HepG2 (cell line): ENCODE results near the gene SHF. TPM values are rescaled to one million over a fixed set of nuclear protein-coding genes. Genes with fewer than 3 reads are reported as not detected.

Source experiments
- AGO2 ChIP-seq: fragments of 200-400 bp; formaldehyde crosslinking; optimal IDR thresholded peaks from 2 replicates; pipeline ENCODE3; 2017; ENCODE audit warnings: mild to moderate bottlenecking, low read depth, low read length, moderate library complexity
- EP300 ChIP-seq, 3 experiments: sonication (generic) in 1 of 3; formaldehyde crosslinking in 1 of 3; IDR thresholded peaks; 2 replicates each; pipeline versions ENCODE4 v1.5.1 to v1.6.1; 2011 to 2020; ENCODE audit warnings: low read depth in 2 of 3, low read length in 2 of 3, borderline replicate concordance in 1 of 3, improper control_type of control experiment in 1 of 3, mild to moderate bottlenecking in 1 of 3, missing genetic modification reagents in 1 of 3, moderate library complexity in 1 of 3
- NFYC ChIP-seq: IDR thresholded peaks from 2 replicates; pipeline ENCODE4 v1.6.1; 2016; ENCODE audit warnings: missing genetic modification reagents, missing compliant biosample characterization
- NR2F2 ChIP-seq: IDR thresholded peaks from 2 replicates; pipeline ENCODE4 v1.6.1; 2012; ENCODE audit warnings: low read depth, inconsistent platforms, borderline replicate concordance
- SALL1 ChIP-seq: sonication (generic); formaldehyde crosslinking; IDR thresholded peaks from 2 replicates; pipeline ENCODE4 v1.8.0; 2022; ENCODE audit warnings: mild to moderate bottlenecking, missing genetic modification reagents
- SATB2 ChIP-seq: sonication (generic); formaldehyde crosslinking; IDR thresholded peaks from 2 replicates; pipeline ENCODE4 v1.5.0; 2020; ENCODE audit warnings: missing genetic modification reagents
- SMC3 ChIP-seq: IDR thresholded peaks from 2 replicates; pipeline ENCODE4 v1.6.1; 2011; ENCODE audit warnings: low read length, improper control_type of control experiment
- STAG1 ChIP-seq: sonication (generic); formaldehyde crosslinking; IDR thresholded peaks from 2 replicates; pipeline ENCODE4 v1.4.0; 2020; ENCODE audit warnings: missing genetic modification reagents
- TEAD3 ChIP-seq: optimal IDR thresholded peaks from 2 replicates; pipeline ENCODE3; 2016; ENCODE audit warnings: borderline replicate concordance
- XRCC5 ChIP-seq: fragments of 200-400 bp; formaldehyde crosslinking; optimal IDR thresholded peaks from 2 replicates; pipeline ENCODE3; 2017; ENCODE audit warnings: mild to moderate bottlenecking, low read length
- ZBTB8A ChIP-seq: sonication (generic); formaldehyde crosslinking; IDR thresholded peaks from 2 replicates; pipeline ENCODE4 v1.4.0; 2020; ENCODE audit warnings: mild to moderate bottlenecking, low read depth, missing genetic modification reagents, borderline replicate concordance
- ZFP37 ChIP-seq: sonication (generic); formaldehyde crosslinking; IDR thresholded peaks from 2 replicates; pipeline ENCODE4 v1.4.0; 2020; ENCODE audit warnings: missing genetic modification reagents, borderline replicate concordance
- ZNF207 ChIP-seq: fragments of 450-650 bp; IDR thresholded peaks from 2 replicates; pipeline ENCODE4 v1.6.1; 2016; ENCODE audit warnings: antibody characterized with exemption, borderline replicate concordance
- ZNF317 ChIP-seq: sonication (generic); formaldehyde crosslinking; IDR thresholded peaks from 2 replicates; pipeline ENCODE4 v1.5.0; 2020; ENCODE audit warnings: mild to moderate bottlenecking, missing genetic modification reagents
- ZNF558 ChIP-seq: sonication (generic); formaldehyde crosslinking; IDR thresholded peaks from 2 replicates; pipeline ENCODE4 v1.9.0; 2022; ENCODE audit warnings: mild to moderate bottlenecking, missing genetic modification reagents, borderline replicate concordance
- ZNF883 ChIP-seq: sonication (generic); formaldehyde crosslinking; IDR thresholded peaks from 2 replicates; pipeline ENCODE4 v1.5.1; 2020; ENCODE audit warnings: mild to moderate bottlenecking, missing genetic modification reagents; ENCODE audit errors: not compliant biosample characterization
- polyA plus RNA-seq, 8 experiments: library from polyadenylated mRNA; depleted of rRNA in 3 of 8; stranded (reverse) in 7 of 8; unstranded in 1 of 8; fragments of >200 nt; fragmentation: Illumina TruSeq in 4 of 8; extraction: Trizol in 4 of 8; gene quantifications; 2 replicates each; pipeline versions ENCODE4 v1.2.1 to v1.2.3, GENCODE V29; 2011 to 2016; ENCODE audit warnings: low read depth in 4 of 8, missing spikeins in 1 of 8, mixed read lengths in 1 of 8; ENCODE audit not compliant: insufficient read depth in 1 of 8
- total RNA-seq, 5 experiments: library from RNA; depleted of rRNA; stranded (reverse); fragments of >200 nt; fragmentation: Illumina TruSeq; extraction: Trizol; gene quantifications; 2 replicates each; pipeline ENCODE4 v1.2.3, GENCODE V29; 2016; ENCODE audit warnings: low read depth in 1 of 5
- TF ChIP-seq, protein P1 (sequence below): IDR thresholded peaks from 2 replicates; pipeline ENCODE4 v1.6.1; 2016; ENCODE audit warnings: low read depth, borderline replicate concordance
- TF ChIP-seq, protein P2 (sequence below): sonication (generic); formaldehyde crosslinking; IDR thresholded peaks from 2 replicates; pipeline ENCODE4 v1.5.1; 2020; ENCODE audit warnings: missing genetic modification reagents, mild to moderate bottlenecking, borderline replicate concordance
- TF ChIP-seq, protein P3 (sequence below): IDR thresholded peaks from 2 replicates; pipeline ENCODE4 v1.6.1; 2016; ENCODE audit warnings: control low read depth
- TF ChIP-seq, protein P4 (sequence below): sonication (generic); formaldehyde crosslinking; IDR thresholded peaks from 2 replicates; pipeline ENCODE4 v1.5.1; 2020; ENCODE audit warnings: missing genetic modification reagents, mild to moderate bottlenecking, borderline replicate concordance
- TF ChIP-seq, protein P5 (sequence below): sonication (generic); formaldehyde crosslinking; IDR thresholded peaks from 2 replicates; pipeline ENCODE4 v1.4.0; 2020; ENCODE audit warnings: missing genetic modification reagents, borderline replicate concordance

SHF gene
- total and polyA plus RNA-seq, 2 of the 13 experiments (the other 11 are each of a cell fraction or from before 2014, with no cell fraction given), result 20.9 to 25.5 TPM

DNA sequence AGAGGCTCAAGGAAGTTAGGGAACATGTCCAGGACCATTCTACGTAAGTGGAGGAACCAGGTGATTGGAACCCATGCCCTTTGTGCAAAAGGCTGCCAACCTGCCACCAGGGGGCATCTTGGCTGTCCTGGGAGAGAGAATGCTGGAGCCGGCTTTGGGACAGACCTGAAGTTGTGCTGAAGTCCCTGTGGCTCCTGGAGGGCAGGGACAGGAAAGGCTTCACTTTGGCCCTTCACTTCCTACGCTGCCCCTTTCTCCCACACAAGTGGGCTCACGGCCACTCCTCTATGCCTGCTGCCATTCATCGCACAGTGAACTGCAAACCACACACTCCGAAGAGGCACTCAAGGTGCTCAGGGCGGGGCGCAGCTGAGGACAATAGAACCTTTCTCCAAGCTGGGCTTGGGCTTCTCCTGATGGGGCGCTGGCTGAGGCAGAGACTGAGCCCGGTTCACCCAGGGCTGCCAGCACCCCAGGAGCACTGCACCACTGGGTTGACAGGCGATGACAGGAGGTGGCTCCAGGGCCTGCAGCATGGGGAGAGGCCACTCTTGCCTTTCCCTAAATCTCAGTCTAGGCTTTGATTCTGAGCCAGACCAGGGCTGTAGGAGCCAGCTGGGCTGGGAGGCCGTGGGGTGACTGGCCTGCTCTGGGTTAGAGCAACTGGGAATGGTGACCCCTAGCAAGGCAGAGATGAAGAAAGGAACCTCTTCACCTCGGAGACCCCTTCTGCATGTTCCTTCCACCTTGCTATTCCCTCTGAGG lies 8.4 kb downstream of the SHF start (continued):
- TF ChIP-seq, protein P1, sequence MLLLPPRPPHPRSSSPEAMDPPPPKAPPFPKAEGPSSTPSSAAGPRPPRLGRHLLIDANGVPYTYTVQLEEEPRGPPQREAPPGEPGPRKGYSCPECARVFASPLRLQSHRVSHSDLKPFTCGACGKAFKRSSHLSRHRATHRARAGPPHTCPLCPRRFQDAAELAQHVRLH (CRISPR knock-in tag), result 0 out of 2 replicates have a peak, but pooled peaks have one; percentile 21
- TF ChIP-seq NR2F2, result no peak
- no peak for TF ChIP-seq SALL1 (CRISPR knock-in tag)
- no peak for TF ChIP-seq ZFP37 (CRISPR knock-in tag)
- no peak for TF ChIP-seq NFYC (CRISPR knock-in tag)
- TF ChIP-seq ZNF317 (CRISPR knock-in tag), result no peak
- TF ChIP-seq SMC3, result peak; percentile 69
- TF ChIP-seq ZNF207, result no peak
- peak; percentile 56 for TF ChIP-seq STAG1
- TF ChIP-seq, protein P2, sequence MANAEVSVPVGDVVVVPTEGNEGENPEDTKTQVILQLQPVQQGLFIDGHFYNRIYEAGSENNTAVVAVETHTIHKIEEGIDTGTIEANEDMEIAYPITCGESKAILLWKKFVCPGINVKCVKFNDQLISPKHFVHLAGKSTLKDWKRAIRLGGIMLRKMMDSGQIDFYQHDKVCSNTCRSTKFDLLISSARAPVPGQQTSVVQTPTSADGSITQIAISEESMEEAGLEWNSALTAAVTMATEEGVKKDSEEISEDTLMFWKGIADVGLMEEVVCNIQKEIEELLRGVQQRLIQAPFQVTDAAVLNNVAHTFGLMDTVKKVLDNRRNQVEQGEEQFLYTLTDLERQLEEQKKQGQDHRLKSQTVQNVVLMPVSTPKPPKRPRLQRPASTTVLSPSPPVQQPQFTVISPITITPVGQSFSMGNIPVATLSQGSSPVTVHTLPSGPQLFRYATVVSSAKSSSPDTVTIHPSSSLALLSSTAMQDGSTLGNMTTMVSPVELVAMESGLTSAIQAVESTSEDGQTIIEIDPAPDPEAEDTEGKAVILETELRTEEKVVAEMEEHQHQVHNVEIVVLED (CRISPR knock-in tag), result no peak
- no peak for TF ChIP-seq SATB2 (CRISPR knock-in tag)
- TF ChIP-seq EP300 (IDR thresholded peaks at IDR 0.05; ENCODE audit: low read depth in 2 of 2, low read length in 2 of 2), result no peak
- TF ChIP-seq EP300 (CRISPR knock-in tag; IDR thresholded peaks at IDR 0.05; ENCODE audit: borderline replicate concordance), result 0 out of 2 replicates have a peak, but pooled peaks have one; percentile 9
- TF ChIP-seq, protein P3, sequence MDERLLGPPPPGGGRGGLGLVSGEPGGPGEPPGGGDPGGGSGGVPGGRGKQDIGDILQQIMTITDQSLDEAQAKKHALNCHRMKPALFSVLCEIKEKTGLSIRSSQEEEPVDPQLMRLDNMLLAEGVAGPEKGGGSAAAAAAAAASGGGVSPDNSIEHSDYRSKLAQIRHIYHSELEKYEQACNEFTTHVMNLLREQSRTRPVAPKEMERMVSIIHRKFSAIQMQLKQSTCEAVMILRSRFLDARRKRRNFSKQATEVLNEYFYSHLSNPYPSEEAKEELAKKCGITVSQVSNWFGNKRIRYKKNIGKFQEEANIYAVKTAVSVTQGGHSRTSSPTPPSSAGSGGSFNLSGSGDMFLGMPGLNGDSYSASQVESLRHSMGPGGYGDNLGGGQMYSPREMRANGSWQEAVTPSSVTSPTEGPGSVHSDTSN, result no peak
- TF ChIP-seq ZBTB8A, result no peak
- TF ChIP-seq ZNF883 (CRISPR knock-in tag), result no peak
- TF ChIP-seq, protein P4, sequence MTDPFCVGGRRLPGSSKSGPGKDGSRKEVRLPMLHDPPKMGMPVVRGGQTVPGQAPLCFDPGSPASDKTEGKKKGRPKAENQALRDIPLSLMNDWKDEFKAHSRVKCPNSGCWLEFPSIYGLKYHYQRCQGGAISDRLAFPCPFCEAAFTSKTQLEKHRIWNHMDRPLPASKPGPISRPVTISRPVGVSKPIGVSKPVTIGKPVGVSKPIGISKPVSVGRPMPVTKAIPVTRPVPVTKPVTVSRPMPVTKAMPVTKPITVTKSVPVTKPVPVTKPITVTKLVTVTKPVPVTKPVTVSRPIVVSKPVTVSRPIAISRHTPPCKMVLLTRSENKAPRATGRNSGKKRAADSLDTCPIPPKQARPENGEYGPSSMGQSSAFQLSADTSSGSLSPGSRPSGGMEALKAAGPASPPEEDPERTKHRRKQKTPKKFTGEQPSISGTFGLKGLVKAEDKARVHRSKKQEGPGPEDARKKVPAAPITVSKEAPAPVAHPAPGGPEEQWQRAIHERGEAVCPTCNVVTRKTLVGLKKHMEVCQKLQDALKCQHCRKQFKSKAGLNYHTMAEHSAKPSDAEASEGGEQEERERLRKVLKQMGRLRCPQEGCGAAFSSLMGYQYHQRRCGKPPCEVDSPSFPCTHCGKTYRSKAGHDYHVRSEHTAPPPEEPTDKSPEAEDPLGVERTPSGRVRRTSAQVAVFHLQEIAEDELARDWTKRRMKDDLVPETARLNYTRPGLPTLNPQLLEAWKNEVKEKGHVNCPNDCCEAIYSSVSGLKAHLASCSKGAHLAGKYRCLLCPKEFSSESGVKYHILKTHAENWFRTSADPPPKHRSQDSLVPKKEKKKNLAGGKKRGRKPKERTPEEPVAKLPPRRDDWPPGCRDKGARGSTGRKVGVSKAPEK (CRISPR knock-in tag), result no peak
- TF ChIP-seq, protein P5, sequence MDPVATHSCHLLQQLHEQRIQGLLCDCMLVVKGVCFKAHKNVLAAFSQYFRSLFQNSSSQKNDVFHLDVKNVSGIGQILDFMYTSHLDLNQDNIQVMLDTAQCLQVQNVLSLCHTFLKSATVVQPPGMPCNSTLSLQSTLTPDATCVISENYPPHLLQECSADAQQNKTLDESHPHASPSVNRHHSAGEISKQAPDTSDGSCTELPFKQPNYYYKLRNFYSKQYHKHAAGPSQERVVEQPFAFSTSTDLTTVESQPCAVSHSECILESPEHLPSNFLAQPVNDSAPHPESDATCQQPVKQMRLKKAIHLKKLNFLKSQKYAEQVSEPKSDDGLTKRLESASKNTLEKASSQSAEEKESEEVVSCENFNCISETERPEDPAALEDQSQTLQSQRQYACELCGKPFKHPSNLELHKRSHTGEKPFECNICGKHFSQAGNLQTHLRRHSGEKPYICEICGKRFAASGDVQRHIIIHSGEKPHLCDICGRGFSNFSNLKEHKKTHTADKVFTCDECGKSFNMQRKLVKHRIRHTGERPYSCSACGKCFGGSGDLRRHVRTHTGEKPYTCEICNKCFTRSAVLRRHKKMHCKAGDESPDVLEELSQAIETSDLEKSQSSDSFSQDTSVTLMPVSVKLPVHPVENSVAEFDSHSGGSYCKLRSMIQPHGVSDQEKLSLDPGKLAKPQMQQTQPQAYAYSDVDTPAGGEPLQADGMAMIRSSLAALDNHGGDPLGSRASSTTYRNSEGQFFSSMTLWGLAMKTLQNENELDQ (CRISPR knock-in tag), result no peak
- TF ChIP-seq ZNF558 (CRISPR knock-in tag), result no peak
- TF ChIP-seq AGO2, result peak; percentile 57
- TF ChIP-seq XRCC5, result peak; percentile 44
- TF ChIP-seq TEAD3, result peak; percentile 20
